ENCODE measurements around the gene HMGB1.

Gene HMGB1

DNA sequence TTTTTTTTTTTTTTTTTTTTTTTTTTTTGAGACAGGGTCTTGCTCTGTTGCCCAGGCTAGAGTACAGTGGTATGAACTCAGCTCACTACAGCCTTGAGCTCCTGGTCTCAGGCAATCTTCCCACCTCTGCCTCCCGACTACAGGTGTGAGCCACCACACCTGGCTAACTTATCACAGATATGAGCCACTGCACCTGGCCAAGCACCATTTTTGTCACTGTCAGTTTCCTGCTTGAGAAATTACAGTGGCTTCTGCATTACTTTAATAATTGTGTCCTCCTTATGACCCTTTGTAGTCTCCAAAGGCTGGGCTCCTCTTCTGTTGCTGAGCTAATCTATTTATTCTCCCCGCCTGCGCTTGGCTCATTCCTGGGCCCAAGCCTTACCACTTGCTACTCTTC is 27.4 kb downstream of the HMGB1 start:
- Histone ChIP-seq H3K4me1 (ENCODE audit: control insufficient read depth in 1 of 2, insufficient read depth in 2 of 2, low read length in 2 of 2) (no peaks in the 10 kb centered on the region), H3K4me3 (ENCODE audit: low read depth, low read length) (no peak overlapping the region), H2BK12ac (ENCODE audit: low read length) (no peak overlapping the region), H3K14ac (ENCODE audit: low read length) (no peak overlapping the region), H3K27me3 (ENCODE audit: insufficient read depth, low read length) (no peaks in the 10 kb centered on the region), H4K12ac (ENCODE audit: low read depth, low read length) (no peak overlapping the region), H3K18ac (ENCODE audit: low read length) (no peak overlapping the region), H3K79me2 (ENCODE audit: control insufficient read depth, insufficient read depth, low read length, poor library complexity) (no peaks in the 10 kb centered on the region), H3K4ac (ENCODE audit: low read depth, low read length) (no peak overlapping the region), H3K36me3 (ENCODE audit: control insufficient read depth in 1 of 2, insufficient read depth in 2 of 2, low read length in 2 of 2) (no peaks in the 10 kb centered on the region), H3K4me2 (ENCODE audit: low read length) (no peak overlapping the region), H2AK5ac (ENCODE audit: low read length) (no peak overlapping the region), H2BK5ac (ENCODE audit: low read depth, low read length, poor library complexity) (no peak overlapping the region), H3K23ac (ENCODE audit: low read length) (no peak overlapping the region), H4K8ac (ENCODE audit: low read depth, low read length) (no peak overlapping the region), H2AFZ (ENCODE audit: insufficient read depth, low read length, poor library complexity) (no peak overlapping the region), H3K9ac (ENCODE audit: low read length) (no peak overlapping the region), H3K9me3 (ENCODE audit: insufficient read depth, low read depth, low read length) (no peaks in the 10 kb centered on the region), H4K91ac (ENCODE audit: low read depth, low read length) (no peak overlapping the region), H3K79me1 (ENCODE audit: low read length) (no peaks in the 10 kb centered on the region), H3K27ac (ENCODE audit: low read depth, low read length) (no peak overlapping the region), H2BK120ac (ENCODE audit: insufficient read depth, low read length, poor library complexity) (no peak overlapping the region)
- WGBS (ENCODE audit: extremely low coverage, insufficient coverage, insufficient read length): no CpG with 5 or more reads among the region's 3 CpGs
- no peak for DNase-seq

DNA sequence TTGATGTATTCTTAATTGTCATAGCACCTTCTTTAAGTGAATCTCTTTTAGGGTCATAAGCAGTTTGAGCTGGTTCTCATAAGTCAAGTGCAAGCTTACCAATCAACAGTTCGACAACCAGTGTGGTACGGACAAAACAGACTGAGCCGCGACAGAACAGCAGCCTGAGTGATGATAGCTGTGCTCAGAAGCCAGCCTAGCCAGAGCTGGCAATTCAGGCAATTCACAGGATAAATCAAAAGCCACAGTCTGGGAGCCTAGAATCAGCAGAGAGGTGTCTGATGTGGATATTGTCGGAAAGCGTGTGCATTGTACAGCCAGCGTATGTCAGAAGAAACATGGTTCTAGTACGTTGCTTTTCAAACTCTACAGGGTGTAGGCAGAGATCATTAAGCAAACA is 28.6 kb downstream of the HMGB1 start:
- no peak overlapping the region for H2AK5ac ChIP-seq (ENCODE audit: low read length)
- no peak overlapping the region for H3K18ac ChIP-seq (ENCODE audit: low read length)
- no peak overlapping the region for H3K14ac ChIP-seq (ENCODE audit: low read length)
- no peak overlapping the region for H3K4ac ChIP-seq (ENCODE audit: low read depth, low read length)
- no peak overlapping the region for H2BK5ac ChIP-seq (ENCODE audit: low read depth, low read length, poor library complexity)
- no peaks in the 10 kb centered on the region for H3K9me3 ChIP-seq (ENCODE audit: insufficient read depth, low read depth, low read length)
- no peak overlapping the region for H2AFZ ChIP-seq (ENCODE audit: insufficient read depth, low read length, poor library complexity)
- no peak overlapping the region for H4K91ac ChIP-seq (ENCODE audit: low read depth, low read length)
- H3K27ac ChIP-seq (ENCODE audit: low read depth, low read length): no peak overlapping the region
- H3K4me2 ChIP-seq (ENCODE audit: low read length): no peak overlapping the region
- no peaks in the 10 kb centered on the region for H3K79me1 ChIP-seq (ENCODE audit: low read length)
- H4K12ac ChIP-seq (ENCODE audit: low read depth, low read length): no peak overlapping the region
- H3K79me2 ChIP-seq (ENCODE audit: control insufficient read depth, insufficient read depth, low read length, poor library complexity): no peaks in the 10 kb centered on the region
- H3K4me3 ChIP-seq (ENCODE audit: low read depth, low read length): no peak overlapping the region
- H3K23ac ChIP-seq (ENCODE audit: low read length): no peak overlapping the region
- WGBS (ENCODE audit: extremely low coverage, insufficient coverage, insufficient read length): no CpG with 5 or more reads among the region's 8 CpGs
- H2BK120ac ChIP-seq (ENCODE audit: insufficient read depth, low read length, poor library complexity): no peak overlapping the region
- no peaks in the 10 kb centered on the region for H3K27me3 ChIP-seq (ENCODE audit: insufficient read depth, low read length)
- no peaks in the 10 kb centered on the region for H3K36me3 ChIP-seq (ENCODE audit: control insufficient read depth in 1 of 2, insufficient read depth in 2 of 2, low read length in 2 of 2)
- H2BK12ac ChIP-seq (ENCODE audit: low read length): no peak overlapping the region
- no peaks in the 10 kb centered on the region for H3K4me1 ChIP-seq (ENCODE audit: control insufficient read depth in 1 of 2, insufficient read depth in 2 of 2, low read length in 2 of 2)
- no peak overlapping the region for H4K8ac ChIP-seq (ENCODE audit: low read depth, low read length)
- H3K9ac ChIP-seq (ENCODE audit: low read length): no peak overlapping the region
- no peak for DNase-seq

DNA sequence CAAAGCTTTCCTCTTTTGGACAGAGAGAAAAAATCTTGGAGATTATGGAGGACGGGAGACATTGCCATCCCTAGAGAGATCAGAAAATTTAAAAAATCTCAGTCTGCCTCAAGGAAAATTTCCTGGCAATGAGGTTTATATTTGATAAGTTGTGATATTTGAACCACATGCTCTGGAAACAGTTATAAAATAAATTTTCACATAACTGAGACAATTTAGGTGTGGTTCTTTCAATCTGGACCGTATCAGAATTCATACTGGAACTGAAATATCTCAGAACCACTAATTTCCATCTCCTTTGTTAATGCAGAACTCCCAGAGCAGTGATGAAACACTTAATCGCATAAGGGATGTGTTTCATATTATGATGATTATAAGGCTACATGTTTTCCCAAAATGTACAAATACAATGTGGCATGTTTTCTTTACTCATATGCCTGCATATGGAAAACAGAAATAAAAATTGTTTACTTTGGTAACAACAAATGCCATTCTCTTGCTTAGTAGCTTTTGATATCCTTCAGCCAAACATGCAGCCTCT is 29.8 kb downstream of the HMGB1 start:
- Histone ChIP-seq H3K79me1 (ENCODE audit: low read length) (peaks cover 3% of the 10 kb centered on the region), H2AFZ (ENCODE audit: insufficient read depth, low read length, poor library complexity) (no peak overlapping the region), H3K9me3 (ENCODE audit: insufficient read depth, low read depth, low read length) (no peaks in the 10 kb centered on the region), H2BK12ac (ENCODE audit: low read length) (no peak overlapping the region), H3K4ac (ENCODE audit: low read depth, low read length) (no peak overlapping the region), H4K91ac (ENCODE audit: low read depth, low read length) (no peak overlapping the region), H3K14ac (ENCODE audit: low read length) (no peak overlapping the region), H2BK120ac (ENCODE audit: insufficient read depth, low read length, poor library complexity) (no peak overlapping the region), H3K27ac (ENCODE audit: low read depth, low read length) (no peak overlapping the region), H3K4me3 (ENCODE audit: low read depth, low read length) (no peak overlapping the region), H3K4me1 (ENCODE audit: control insufficient read depth in 1 of 2, insufficient read depth in 2 of 2, low read length in 2 of 2) (peaks cover under 1 to 4% of the 10 kb centered on the region in 2 experiments), H3K4me2 (ENCODE audit: low read length) (no peak overlapping the region), H3K23ac (ENCODE audit: low read length) (no peak overlapping the region), H4K8ac (ENCODE audit: low read depth, low read length) (no peak overlapping the region), H2BK5ac (ENCODE audit: low read depth, low read length, poor library complexity) (no peak overlapping the region), H3K79me2 (ENCODE audit: control insufficient read depth, insufficient read depth, low read length, poor library complexity) (no peaks in the 10 kb centered on the region), H3K36me3 (ENCODE audit: control insufficient read depth in 1 of 2, insufficient read depth in 2 of 2, low read length in 2 of 2) (no peaks in the 10 kb centered on the region), H4K12ac (ENCODE audit: low read depth, low read length) (no peak overlapping the region), H3K9ac (ENCODE audit: low read length) (no peak overlapping the region), H3K27me3 (ENCODE audit: insufficient read depth, low read length) (no peaks in the 10 kb centered on the region), H2AK5ac (ENCODE audit: low read length) (no peak overlapping the region), H3K18ac (ENCODE audit: low read length) (no peak overlapping the region)
- no peak for DNase-seq
- WGBS (ENCODE audit: extremely low coverage, insufficient coverage, insufficient read length): no CpG with 5 or more reads among the region's 3 CpGs

DNA sequence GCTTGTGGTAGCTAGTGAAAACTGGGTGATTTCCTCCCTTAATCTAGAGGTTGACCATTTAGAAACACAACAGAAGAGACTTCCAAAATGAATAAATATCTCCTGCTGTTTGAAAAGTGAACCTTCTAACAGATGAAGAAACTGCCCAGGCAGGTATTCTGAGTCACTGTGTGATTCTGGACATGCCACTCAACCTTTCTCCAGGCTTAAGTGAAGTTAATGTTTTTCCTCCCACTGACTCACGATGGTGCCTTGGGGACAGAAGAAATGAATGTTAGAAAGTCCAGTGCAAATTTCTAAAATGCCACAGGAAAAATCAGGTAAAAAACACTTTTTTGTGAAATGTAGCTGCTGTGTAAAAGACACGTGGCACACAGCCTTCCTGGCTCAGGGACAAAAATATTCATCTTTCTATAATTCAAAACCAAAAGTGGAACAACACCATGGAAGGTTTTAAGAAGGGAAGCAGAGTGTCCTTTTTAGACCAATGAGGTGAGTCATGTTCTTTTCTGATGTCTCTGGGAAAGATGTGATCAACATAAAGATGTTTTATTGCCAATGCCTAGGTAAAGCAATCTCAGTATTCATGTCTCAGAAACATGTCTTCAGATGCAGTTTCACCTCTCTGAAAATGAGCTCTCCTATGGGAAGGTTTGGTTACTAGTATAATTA is 34.3 kb downstream of the HMGB1 start:
- no peaks in the 10 kb centered on the region for H3K36me3 ChIP-seq (ENCODE audit: control insufficient read depth in 1 of 2, insufficient read depth in 2 of 2, low read length in 2 of 2)
- H3K9me3 ChIP-seq (ENCODE audit: insufficient read depth, low read depth, low read length): no peaks in the 10 kb centered on the region
- H3K18ac ChIP-seq (ENCODE audit: low read length): no peak overlapping the region
- no peaks in the 10 kb centered on the region for H3K79me2 ChIP-seq (ENCODE audit: control insufficient read depth, insufficient read depth, low read length, poor library complexity)
- H4K8ac ChIP-seq (ENCODE audit: low read depth, low read length): no peak overlapping the region
- no peak overlapping the region for H2BK12ac ChIP-seq (ENCODE audit: low read length)
- H3K27me3 ChIP-seq (ENCODE audit: insufficient read depth, low read length): no peaks in the 10 kb centered on the region
- H3K4me2 ChIP-seq (ENCODE audit: low read length): peak overlapping the region; percentile 15
- no peak overlapping the region for H4K12ac ChIP-seq (ENCODE audit: low read depth, low read length)
- peak overlapping the region; percentile 71 for H3K27ac ChIP-seq (ENCODE audit: low read depth, low read length)
- H4K91ac ChIP-seq (ENCODE audit: low read depth, low read length): no peak overlapping the region
- H2BK120ac ChIP-seq (ENCODE audit: insufficient read depth, low read length, poor library complexity): no peak overlapping the region
- H2BK5ac ChIP-seq (ENCODE audit: low read depth, low read length, poor library complexity): no peak overlapping the region
- no peak overlapping the region for H3K9ac ChIP-seq (ENCODE audit: low read length)
- no CpG with 5 or more reads among the region's 2 CpGs for WGBS (ENCODE audit: extremely low coverage, insufficient coverage, insufficient read length)
- no peak overlapping the region for H3K4me3 ChIP-seq (ENCODE audit: low read depth, low read length)
- peaks cover 5 to 11% of the 10 kb centered on the region in 2 experiments for H3K4me1 ChIP-seq (ENCODE audit: control insufficient read depth in 1 of 2, insufficient read depth in 2 of 2, low read length in 2 of 2)
- H3K23ac ChIP-seq (ENCODE audit: low read length): no peak overlapping the region
- no peak overlapping the region for H3K14ac ChIP-seq (ENCODE audit: low read length)
- no peak overlapping the region for H2AK5ac ChIP-seq (ENCODE audit: low read length)
- no peak overlapping the region for H2AFZ ChIP-seq (ENCODE audit: insufficient read depth, low read length, poor library complexity)
- H3K4ac ChIP-seq (ENCODE audit: low read depth, low read length): no peak overlapping the region
- peak; percentile 84 to 92 for DNase-seq
- peaks cover 7% of the 10 kb centered on the region for H3K79me1 ChIP-seq (ENCODE audit: low read length)
